Upper lobe of right lung (tissue), 1 donor: ENCODE data around the gene NDUFC2. TPM values are rescaled to one million over a fixed set of nuclear protein-coding genes. Genes with fewer than 3 reads are reported as not detected.
"Not testable (repeated sequence)": the region's sequence is repeated elsewhere in the genome, so short reads cannot be mapped to it uniquely, and the experiment has no call there.

Experiments used
- ATAC-seq: fragments of 200-7000 bp; cut with Tn5 transposase; one replicate; pipeline ENCODE4 v1.9.1; 2020; ENCODE audit warnings: mild to moderate bottlenecking, moderate library complexity
- DNase-seq: peaks from one replicate; pipeline ENCODE4 v3.0.0-alpha.2; 2020
- H3K27ac ChIP-seq: fragments of 200-600 bp; one replicate; pipeline ENCODE4 v1.8.0; 2022
- H3K27me3 ChIP-seq: fragments of 200-600 bp; one replicate; pipeline ENCODE4 v1.8.0; 2022; ENCODE audit warnings: mild to moderate bottlenecking
- H3K36me3 ChIP-seq: fragments of 200-600 bp; one replicate; pipeline ENCODE4 v1.8.0; 2022
- H3K4me1 ChIP-seq: fragments of 200-600 bp; one replicate; pipeline ENCODE4 v1.8.0; 2022
- H3K4me3 ChIP-seq: fragments of 200-600 bp; one replicate; pipeline ENCODE4 v1.8.0; 2022; ENCODE audit warnings: mild to moderate bottlenecking
- H3K9me3 ChIP-seq: fragments of 200-600 bp; one replicate; pipeline ENCODE4 v1.8.0; 2022
- intact Hi-C: fragments of 100-400 bp; cut with DNase I; formaldehyde crosslinking; loops from one replicate; pipeline ENCODE4 v1.11.0; 2022
- total RNA-seq: library from RNA; stranded (reverse); fragmentation: NEBNext Ultra II Directional; extraction: Animal tissue kit (Norgen Biotek cat#: 25700); gene quantifications from one replicate; pipeline ENCODE4 v1.2.1, GENCODE V29; 2021
- TF ChIP-seq, protein P1 (sequence below): fragments of 200-600 bp; IDR thresholded peaks from one replicate; pipeline ENCODE4 v1.8.0; 2022; ENCODE audit warnings: antibody characterized with exemption
- donor health status: DM: no; HTN: yes; CAD: no; lungs with severe emphysema.

NDUFC2 gene
- total RNA-seq, 1 donor from 2014 or later: 140 TPM

DNA sequence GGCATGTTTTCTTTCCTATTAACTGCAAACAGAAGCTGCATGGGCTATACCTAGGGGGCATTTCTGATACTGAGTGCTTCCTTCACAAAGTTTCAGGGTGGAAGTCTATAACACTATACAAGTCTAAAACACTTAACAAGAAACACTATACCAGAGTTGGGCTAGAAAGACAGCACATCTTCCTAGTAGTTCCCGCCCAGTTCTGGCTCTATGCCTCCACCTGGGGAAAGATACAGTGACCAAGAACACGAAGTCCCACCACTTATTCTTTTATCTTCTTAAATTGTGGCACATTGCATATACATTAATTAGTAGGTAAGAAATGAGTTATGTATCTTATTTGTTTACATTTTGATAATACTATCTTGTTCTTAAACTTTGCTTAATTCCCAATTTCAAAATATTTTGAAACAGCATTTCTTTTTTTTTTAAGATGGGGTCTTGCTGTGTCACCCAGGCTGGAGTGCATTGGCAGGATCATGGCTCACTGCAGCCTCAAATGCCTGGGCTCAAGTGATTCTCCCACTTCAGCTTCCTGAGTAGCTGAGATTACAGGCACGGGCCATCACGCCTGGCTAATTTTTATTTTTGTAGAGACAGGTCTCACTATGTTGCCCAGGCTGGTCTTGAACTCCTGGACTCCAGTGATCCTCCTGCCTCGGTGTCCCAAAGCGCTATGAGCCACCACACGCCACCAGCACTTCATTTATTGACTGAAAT is 18.2 kb upstream of the NDUFC2 start:
- intact Hi-C loops: no loop called here
- Histone ChIP-seq H3K36me3 (peaks cover 16% of the 10 kb centered on the region), H3K27ac (no peak overlapping the region), H3K9me3 (no peaks in the 10 kb centered on the region), H3K4me3 (no peak overlapping the region), H3K27me3 (no peaks in the 10 kb centered on the region), H3K4me1 (no peaks in the 10 kb centered on the region)
- ATAC-seq (no peak), DNase-seq (no peak)
- TF ChIP-seq, protein P1, sequence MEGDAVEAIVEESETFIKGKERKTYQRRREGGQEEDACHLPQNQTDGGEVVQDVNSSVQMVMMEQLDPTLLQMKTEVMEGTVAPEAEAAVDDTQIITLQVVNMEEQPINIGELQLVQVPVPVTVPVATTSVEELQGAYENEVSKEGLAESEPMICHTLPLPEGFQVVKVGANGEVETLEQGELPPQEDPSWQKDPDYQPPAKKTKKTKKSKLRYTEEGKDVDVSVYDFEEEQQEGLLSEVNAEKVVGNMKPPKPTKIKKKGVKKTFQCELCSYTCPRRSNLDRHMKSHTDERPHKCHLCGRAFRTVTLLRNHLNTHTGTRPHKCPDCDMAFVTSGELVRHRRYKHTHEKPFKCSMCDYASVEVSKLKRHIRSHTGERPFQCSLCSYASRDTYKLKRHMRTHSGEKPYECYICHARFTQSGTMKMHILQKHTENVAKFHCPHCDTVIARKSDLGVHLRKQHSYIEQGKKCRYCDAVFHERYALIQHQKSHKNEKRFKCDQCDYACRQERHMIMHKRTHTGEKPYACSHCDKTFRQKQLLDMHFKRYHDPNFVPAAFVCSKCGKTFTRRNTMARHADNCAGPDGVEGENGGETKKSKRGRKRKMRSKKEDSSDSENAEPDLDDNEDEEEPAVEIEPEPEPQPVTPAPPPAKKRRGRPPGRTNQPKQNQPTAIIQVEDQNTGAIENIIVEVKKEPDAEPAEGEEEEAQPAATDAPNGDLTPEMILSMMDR: no peak

DNA sequence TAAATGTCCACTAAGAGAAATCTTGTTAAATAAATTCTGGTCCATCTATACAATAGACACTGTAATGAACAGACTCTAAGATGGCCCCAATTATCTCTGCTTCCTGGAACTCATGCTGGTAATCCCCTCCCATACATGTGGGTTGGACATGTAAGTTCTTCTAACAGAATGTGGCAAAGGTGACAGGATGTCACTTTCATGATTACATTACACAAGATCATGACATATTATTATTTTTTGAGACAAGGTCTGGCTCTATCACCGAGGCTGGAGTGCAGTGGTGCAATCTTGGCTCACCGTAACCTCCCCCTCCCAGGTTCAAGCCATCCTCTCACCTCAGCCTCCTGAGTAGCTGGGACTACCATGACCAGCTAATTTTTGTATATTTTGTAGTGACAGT is 14.6 kb upstream of the NDUFC2 start:
- Histone ChIP-seq H3K27ac (no peak overlapping the region), H3K4me3 (no peak overlapping the region), H3K36me3 (peaks cover 3% of the 10 kb centered on the region), H3K4me1 (no peaks in the 10 kb centered on the region), H3K9me3 (no peaks in the 10 kb centered on the region), H3K27me3 (no peaks in the 10 kb centered on the region)
- ATAC-seq (no peak), DNase-seq (no peak)
- TF ChIP-seq, protein P1: no peak
- intact Hi-C loops: no loop called here

DNA sequence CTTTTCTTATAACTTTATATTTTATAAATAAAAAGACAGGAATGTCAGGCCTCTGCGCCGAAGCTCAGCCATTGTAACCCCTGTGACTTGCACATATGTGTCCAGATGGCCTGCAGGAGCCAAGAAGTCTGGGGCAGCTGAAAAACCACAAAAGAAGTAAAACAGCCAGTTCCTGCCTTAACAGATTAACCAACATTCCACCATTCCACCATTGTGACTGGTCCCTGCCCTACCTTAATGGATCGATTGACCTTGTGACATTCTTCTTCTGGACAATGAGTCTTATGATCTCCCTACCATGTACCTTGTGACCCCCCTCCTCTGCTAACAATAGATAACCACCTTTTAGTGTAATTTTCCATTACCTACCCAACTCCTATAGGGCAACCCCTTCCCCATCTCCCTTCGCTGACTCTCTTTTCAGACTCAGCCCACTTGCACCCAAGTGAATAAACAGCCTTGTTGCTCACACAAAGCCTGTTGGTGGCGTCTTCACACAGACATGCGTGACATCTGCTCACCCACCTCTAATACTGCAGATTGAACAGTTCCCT is 6.9 kb upstream of the NDUFC2 start:
- H3K36me3 ChIP-seq, H3K4me3 ChIP-seq, DNase-seq, H3K27me3 ChIP-seq, intact Hi-C loops, ATAC-seq, H3K27ac ChIP-seq, H3K4me1 ChIP-seq, H3K9me3 ChIP-seq: not testable (repeated sequence)

DNA sequence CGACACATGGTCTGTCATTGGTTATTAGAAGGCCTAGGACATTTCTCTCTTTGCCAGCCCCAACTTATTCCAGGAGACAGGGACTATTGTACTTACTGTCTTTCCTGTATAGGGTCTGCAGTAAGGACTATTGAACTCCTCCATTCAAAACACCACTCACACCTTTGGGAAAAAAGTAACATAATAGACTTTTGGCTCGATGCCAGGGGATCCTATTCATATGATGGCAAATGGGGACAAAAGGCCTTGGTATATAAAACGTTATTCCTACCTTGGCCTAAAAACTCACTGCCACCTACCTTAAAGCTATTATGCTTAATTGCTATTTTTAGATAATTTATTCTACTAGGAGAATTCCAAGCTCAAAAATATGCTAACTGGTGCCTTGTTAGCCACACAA is 6.3 kb upstream of the NDUFC2 start:
- no peak for DNase-seq

DNA sequence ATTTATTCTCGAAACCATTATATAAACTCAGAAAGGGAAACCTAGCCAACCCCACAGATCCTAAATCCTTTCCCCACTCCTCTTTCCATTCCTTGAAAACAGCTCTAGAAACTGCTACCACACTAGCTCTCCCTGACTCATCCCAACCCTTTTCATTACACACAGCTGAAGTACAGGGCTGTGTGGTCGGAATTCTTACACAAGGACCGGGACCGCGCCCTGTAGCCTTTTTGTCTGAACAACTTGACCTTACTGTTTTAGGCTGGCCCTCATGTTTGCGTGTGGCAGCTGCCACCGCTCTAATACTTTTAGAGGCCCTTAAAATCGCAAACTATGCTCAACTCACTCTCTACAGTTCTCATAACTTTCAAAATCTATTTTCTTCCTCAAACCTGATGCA is 4.8 kb upstream of the NDUFC2 start:
- H3K36me3 ChIP-seq, H3K9me3 ChIP-seq, H3K4me1 ChIP-seq, intact Hi-C loops, H3K27me3 ChIP-seq, ATAC-seq, H3K4me3 ChIP-seq: not testable (repeated sequence)
- DNase-seq: peak; percentile 70
- peak overlapping the region; percentile 63 for H3K27ac ChIP-seq

More for the DNA sequence above, 6.3 kb upstream of the NDUFC2 start:
- Histone ChIP-seq H3K27me3 (no peaks in the 10 kb centered on the region), H3K4me1 (no peaks in the 10 kb centered on the region), H3K27ac (no peak overlapping the region), H3K36me3 (no peaks in the 10 kb centered on the region), H3K4me3 (no peak overlapping the region), H3K9me3 (no peaks in the 10 kb centered on the region)
- intact Hi-C loops: no loop called here
- TF ChIP-seq, protein P1: no peak
- no peak for ATAC-seq

DNA sequence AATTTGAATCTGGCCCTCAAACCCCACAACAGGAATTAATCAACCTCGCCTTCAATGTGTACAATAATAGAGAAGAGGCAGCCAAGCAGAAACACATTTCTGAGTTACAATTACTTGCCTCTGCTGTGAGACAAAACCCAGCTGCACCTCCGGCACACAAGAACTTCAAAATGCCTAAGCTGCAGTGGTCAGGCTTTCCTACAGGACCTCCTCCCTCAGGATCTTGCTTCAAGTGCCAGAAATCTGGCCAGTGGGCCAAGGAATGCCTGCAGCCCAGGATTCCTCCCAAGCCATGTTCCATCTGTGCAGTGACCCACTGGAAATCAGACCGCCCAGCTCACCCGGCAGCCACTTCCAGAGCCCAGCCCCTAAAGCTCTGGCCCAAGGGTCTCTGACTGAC is 3.4 kb upstream of the NDUFC2 start:
- no peak for DNase-seq
- H3K4me1 ChIP-seq: peaks cover 8% of the 10 kb centered on the region
- TF ChIP-seq, protein P1: no peak
- H3K27me3 ChIP-seq: no peaks in the 10 kb centered on the region
- peak overlapping the region; percentile 63 for H3K27ac ChIP-seq
- ATAC-seq: no peak
- H3K4me3 ChIP-seq: no peak overlapping the region
- intact Hi-C loops: no loop called here
- H3K9me3 ChIP-seq: no peaks in the 10 kb centered on the region
- H3K36me3 ChIP-seq: no peaks in the 10 kb centered on the region
